Smooth muscle cell (in vitro differentiated cells): ENCODE measurements around the gene SS18L1. TPM values are rescaled to one million over a fixed set of nuclear protein-coding genes. Genes with fewer than 3 reads are reported as not detected.

Source experiments
- DNase-seq: peaks from one replicate; lab custom pipeline; 2025; ENCODE audit not compliant: unreplicated experiment; lab: John Stamatoyannopoulos, UW
- H2AFZ ChIP-seq: fragments of 200-600 bp; sonication (generic); 2 replicates; pipeline ENCODE4 v1.6.0; 2016; ENCODE audit warnings: antibody characterized with exemption, low read depth, mild to moderate bottlenecking
- H3F3A ChIP-seq: fragments of 200-600 bp; sonication (generic); 2 replicates; pipeline ENCODE4 v1.6.0; 2017; ENCODE audit warnings: antibody characterized with exemption, low read depth
- H3K27ac ChIP-seq: fragments of 200-600 bp; sonication (generic); 2 replicates; pipeline ENCODE4 v1.5.1; 2016; ENCODE audit warnings: low read depth, mild to moderate bottlenecking
- H3K27me3 ChIP-seq: fragments of 200-600 bp; sonication (generic); 2 replicates; pipeline ENCODE4 v1.6.1; 2016; ENCODE audit warnings: low read depth, mild to moderate bottlenecking
- H3K36me3 ChIP-seq: fragments of 200-600 bp; sonication (generic); 2 replicates; pipeline ENCODE4 v1.5.1; 2016; ENCODE audit warnings: low read depth
- H3K4me1 ChIP-seq: fragments of 200-600 bp; sonication (generic); 2 replicates; pipeline ENCODE4 v1.5.1; 2016; ENCODE audit warnings: low read depth
- H3K4me2 ChIP-seq: fragments of 200-600 bp; sonication (generic); 2 replicates; pipeline ENCODE4 v1.6.0; 2016; ENCODE audit warnings: mild to moderate bottlenecking
- H3K4me3 ChIP-seq: fragments of 200-600 bp; sonication (generic); 2 replicates; pipeline ENCODE4 v1.5.1; 2016; ENCODE audit warnings: mild to moderate bottlenecking
- H3K79me2 ChIP-seq: fragments of 200-600 bp; sonication (generic); 2 replicates; pipeline ENCODE4 v1.6.0; 2016; ENCODE audit warnings: low read depth, mild to moderate bottlenecking
- H3K9ac ChIP-seq: fragments of 200-600 bp; sonication (generic); 2 replicates; pipeline ENCODE4 v1.6.0; 2016; ENCODE audit warnings: low read depth
- H3K9me3 ChIP-seq: fragments of 200-600 bp; sonication (generic); replicated peaks from 2 replicates; pipeline ENCODE4 v1.5.1; 2016; ENCODE audit warnings: low read depth
- H4K20me1 ChIP-seq: fragments of 200-600 bp; sonication (generic); 2 replicates; pipeline ENCODE4 v1.6.0; 2016; ENCODE audit warnings: low read depth
- CTCF ChIP-seq: fragments of 200-600 bp; sonication (generic); IDR thresholded peaks from 2 replicates; pipeline ENCODE4 v1.5.1; 2017; ENCODE audit warnings: borderline replicate concordance, mild to moderate bottlenecking, antibody characterized with exemption; ENCODE audit not compliant: insufficient read depth, poor library complexity, severe bottlenecking
- WGBS: methylation state at CpG from one replicate; pipeline ENCODE4 v1.1.7; 2016; ENCODE audit warnings: low lambda C conversion rate; 5-methylcytosine and 5-hydroxymethylcytosine counted together
- polyA plus RNA-seq: library from polyadenylated mRNA; unstranded; fragments of >200 nt; fragmentation: Nextera tagmentation; extraction: Ambion mirVana; gene quantifications from 2 replicates; pipeline ENCODE4 v1.2.1, GENCODE V29; 2016
- total RNA-seq: library from RNA; depleted of rRNA; stranded (reverse); fragments of >200 nt; gene quantifications from 2 replicates; pipeline ENCODE4 v1.2.3, GENCODE V29; 2014

The SS18L1 gene
- total and polyA plus RNA-seq, 2 experiments from 2014 or later, result 2.3 to 10.1 TPM

GRCh38 chr20:62208061-62208794 is 64.7 kb downstream of the SS18L1 start:
- no peak overlapping the region for H2AFZ ChIP-seq
- no peak overlapping the region for H3K4me3 ChIP-seq
- no peaks in the 10 kb centered on the region for H3K36me3 ChIP-seq
- H3K4me2 ChIP-seq, result no peak overlapping the region
- no peak overlapping the region for H3K9ac ChIP-seq
- H3K4me1 ChIP-seq, result no peaks in the 10 kb centered on the region
- H4K20me1 ChIP-seq, result peaks cover 5% of the 10 kb centered on the region
- no peak for TF ChIP-seq CTCF
- no peaks in the 10 kb centered on the region for H3K27me3 ChIP-seq
- no peaks in the 10 kb centered on the region for H3K9me3 ChIP-seq
- no peaks in the 10 kb centered on the region for H3K79me2 ChIP-seq
- 92% methylated on average over 17 of the region's 19 CpGs for WGBS
- no peak for DNase-seq
- H3K27ac ChIP-seq, result no peak overlapping the region
- no peaks in the 10 kb centered on the region for H3F3A ChIP-seq

- H4K20me1 ChIP-seq, result peaks cover 5% of the 10 kb centered on the region
- H3K9ac ChIP-seq, result no peak overlapping the region
Measured at GRCh38 chr20:62208795-62209755, 65.5 kb downstream of the SS18L1 start.

GRCh38 chr20:62209850-62210495 is 66.4 kb downstream of the SS18L1 start:
- no peak for DNase-seq
- Histone ChIP-seq H3K9me3 (no peaks in the 10 kb centered on the region), H3K79me2 (no peaks in the 10 kb centered on the region), H4K20me1 (peaks cover 3% of the 10 kb centered on the region), H3K4me1 (no peaks in the 10 kb centered on the region), H3K36me3 (no peaks in the 10 kb centered on the region), H3K9ac (no peak overlapping the region), H2AFZ (no peak overlapping the region), H3K4me2 (no peak overlapping the region), H3K4me3 (no peak overlapping the region), H3K27me3 (peaks cover 13% of the 10 kb centered on the region), H3F3A (no peaks in the 10 kb centered on the region), H3K27ac (no peak overlapping the region)
- no peak for TF ChIP-seq CTCF
- 82% methylated on average over 17 of the region's 17 CpGs for whole genome bisulfite sequencing

More at GRCh38 chr20:62208795-62209755, 65.5 kb downstream of the SS18L1 start:
- Histone ChIP-seq H3K27me3 (peaks cover 4% of the 10 kb centered on the region), H3K36me3 (no peaks in the 10 kb centered on the region), H3K79me2 (no peaks in the 10 kb centered on the region), H2AFZ (no peak overlapping the region), H3F3A (no peaks in the 10 kb centered on the region), H3K4me3 (no peak overlapping the region), H3K9me3 (no peaks in the 10 kb centered on the region), H3K4me1 (no peaks in the 10 kb centered on the region), H3K4me2 (no peak overlapping the region), H3K27ac (no peak overlapping the region)
- DNase-seq, result no peak
- WGBS, result 65% methylated on average over 27 of the region's 27 CpGs
- no peak for TF ChIP-seq CTCF
